ENCODE results near the gene DNAJB6.

DNA sequence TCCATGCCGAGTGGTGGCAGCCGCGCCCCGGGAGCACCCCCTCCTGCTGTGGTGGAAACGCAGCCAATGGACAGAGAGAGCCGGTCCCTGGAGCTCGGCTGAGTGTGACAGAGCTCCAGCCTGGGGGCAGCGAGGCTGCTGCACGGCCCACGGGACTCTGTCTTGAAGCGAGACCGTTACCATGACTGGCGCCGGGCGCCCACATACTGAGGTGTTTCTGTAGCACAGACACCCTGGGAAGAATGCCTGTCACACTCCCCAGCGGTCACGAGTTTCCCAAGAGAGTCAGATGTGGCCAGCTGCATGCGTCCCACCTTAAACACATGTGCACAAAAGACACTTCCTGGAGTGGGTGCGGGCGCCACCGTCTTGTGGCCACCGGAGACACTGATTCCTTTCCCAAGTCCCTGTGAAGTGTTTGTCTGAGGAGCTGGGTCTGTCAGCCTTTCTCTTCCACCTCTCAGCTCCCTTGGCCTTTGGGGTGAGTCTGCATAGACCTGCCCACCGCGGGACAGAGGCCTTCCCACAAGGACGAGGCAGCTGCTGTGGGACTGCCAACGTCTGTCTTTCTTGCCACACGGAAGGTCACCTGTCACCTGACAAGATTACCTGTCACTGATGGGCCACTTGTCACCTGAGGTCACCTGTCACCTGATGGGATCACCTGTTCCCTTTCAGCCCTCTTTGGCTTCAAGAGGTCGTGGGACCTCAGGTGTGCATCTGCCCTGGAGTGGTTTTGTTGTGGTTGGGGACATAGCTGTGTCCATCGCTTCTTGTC is 94.6 kb downstream of the DNAJB6 start:
- TF ChIP-seq CTCF (IDR thresholded peaks at IDR 0.05; ENCODE audit: insufficient read depth, low read length, poor library complexity, severe bottlenecking): no peak
- no peak for TF ChIP-seq EZH2phosphoT487 (conservative IDR thresholded peaks at IDR 0.05; ENCODE audit: low read length)
